Natural killer cell (primary cell): ENCODE data around the gene TJAP1. TPM values are rescaled to one million over a fixed set of nuclear protein-coding genes. Genes with fewer than 3 reads are reported as not detected.
A peak's percentile ranks its signal among the peaks of the same experiment; 100 is the strongest.

Experiments used
- ATAC-seq, 3 donors: fragments of 150-1000 bp in 2 of 3; fragments of 200-7000 bp in 1 of 3; cut with Tn5 transposase; 1 replicate in 1 of 3; 2 replicates in 2 of 3; pipeline ENCODE4 v1.10.0; 2021; ENCODE audit warnings: mild to moderate bottlenecking in 2 of 3, moderate library complexity in 2 of 3
- DNase-seq, 2 donors: peaks; one replicate each; pipeline versions ENCODE4 v3.0.0 to v3.0.0-alpha.2; 2013 to 2021; ENCODE audit warnings: mixed read lengths in 1 of 2
- H3K27ac ChIP-seq: one replicate; pipeline ENCODE4 v1.5.1; 2013; ENCODE audit warnings: mild to moderate bottlenecking, low read length
- H3K27me3 ChIP-seq: one replicate; pipeline ENCODE4 v1.6.1; 2013; ENCODE audit warnings: low read length; ENCODE audit not compliant: control insufficient read depth, insufficient read depth
- H3K36me3 ChIP-seq: one replicate; pipeline ENCODE4 v1.6.1; 2013; ENCODE audit warnings: low read length; ENCODE audit not compliant: control insufficient read depth, insufficient read depth
- H3K4me1 ChIP-seq: one replicate; pipeline ENCODE4 v1.6.1; 2013; ENCODE audit warnings: low read length; ENCODE audit not compliant: control insufficient read depth, insufficient read depth
- H3K4me3 ChIP-seq: one replicate; pipeline ENCODE4 v1.5.1; 2013; ENCODE audit warnings: low read length
- H3K9me3 ChIP-seq: one replicate; pipeline ENCODE4 v1.6.1; 2013; ENCODE audit warnings: low read length; ENCODE audit not compliant: control insufficient read depth, insufficient read depth
- H3K27ac Mint-ChIP-seq, 2 donors: one replicate each; pipeline ENCODE4 v1.8.0; 2022; ENCODE audit warnings: mild to moderate bottlenecking in 2 of 2, mixed read lengths in 2 of 2, moderate library complexity in 1 of 2
- H3K27me3 Mint-ChIP-seq, 2 donors: one replicate each; pipeline ENCODE4 v1.8.0; 2022; ENCODE audit warnings: low read depth in 2 of 2, mixed read lengths in 2 of 2
- H3K36me3 Mint-ChIP-seq: one replicate; pipeline ENCODE4 v1.8.0; 2022; ENCODE audit warnings: mixed read lengths
- H3K4me1 Mint-ChIP-seq, 2 donors: one replicate each; pipeline ENCODE4 v1.8.0; 2022; ENCODE audit warnings: mixed read lengths in 2 of 2
- H3K4me3 Mint-ChIP-seq: one replicate; pipeline ENCODE4 v1.8.0; 2022; ENCODE audit warnings: mild to moderate bottlenecking, moderate library complexity, mixed read lengths
- H3K9me3 Mint-ChIP-seq, 2 donors: one replicate each; pipeline ENCODE4 v1.8.0; 2022; ENCODE audit warnings: mixed read lengths in 2 of 2
- CTCF ChIP-seq: fragments of 200-600 bp; IDR thresholded peaks from one replicate; pipeline ENCODE4 v1.8.0; 2022; ENCODE audit warnings: antibody characterized with exemption
- WGBS: methylation state at CpG from one replicate; pipeline ENCODE4 v1.1.7; 2013; ENCODE audit warnings: missing lambda C conversion rate; ENCODE audit not compliant: insufficient coverage; 5-methylcytosine and 5-hydroxymethylcytosine counted together
- intact Hi-C: fragments of 100-400 bp; cut with micrococcal nuclease; formaldehyde crosslinking; loops from one replicate; pipeline ENCODE4 v1.14.2; 2022
- total RNA-seq, 4 donors: library from RNA; stranded (reverse); fragments of 120-200 nt in 1 of 4; gene quantifications; one replicate each; pipeline versions ENCODE4 v1.2.3 to v1.2.4, GENCODE V29; 2013 to 2022

TJAP1 gene
- total RNA-seq, 3 donors from 2014 or later (not counting 1 experiment from before 2014, with no cell fraction given): 26.7 to 33.8 (median 29.9) TPM

GRCh38 chr6:43451348-43451747 is 26.0 kb upstream of the TJAP1 start:
- H3K27me3 ChIP-seq: peaks cover 2% of the 10 kb centered on the region
- ATAC-seq (no peak), DNase-seq (no peak)
- Mint-ChIP-seq H3K36me3 (no peaks in the 10 kb centered on the region), H3K4me1 (peaks cover 16 to 25% of the 10 kb centered on the region in 2 donors), H3K27ac (no peak overlapping the region), H3K27me3 (peaks cover 0 to 4% of the 10 kb centered on the region in 2 donors), H3K4me3 (no peak overlapping the region), H3K9me3 (no peaks in the 10 kb centered on the region)
- H3K4me1 ChIP-seq: peaks cover 16% of the 10 kb centered on the region
- no peaks in the 10 kb centered on the region for H3K9me3 ChIP-seq
- H3K4me3 ChIP-seq: no peak overlapping the region
- no peak overlapping the region for H3K27ac ChIP-seq
- no CpG with 5 or more reads among the region's 4 CpGs for WGBS
- peaks cover 47% of the 10 kb centered on the region for H3K36me3 ChIP-seq
- intact Hi-C loops: no loop called here
- TF ChIP-seq CTCF: no peak

DNA sequence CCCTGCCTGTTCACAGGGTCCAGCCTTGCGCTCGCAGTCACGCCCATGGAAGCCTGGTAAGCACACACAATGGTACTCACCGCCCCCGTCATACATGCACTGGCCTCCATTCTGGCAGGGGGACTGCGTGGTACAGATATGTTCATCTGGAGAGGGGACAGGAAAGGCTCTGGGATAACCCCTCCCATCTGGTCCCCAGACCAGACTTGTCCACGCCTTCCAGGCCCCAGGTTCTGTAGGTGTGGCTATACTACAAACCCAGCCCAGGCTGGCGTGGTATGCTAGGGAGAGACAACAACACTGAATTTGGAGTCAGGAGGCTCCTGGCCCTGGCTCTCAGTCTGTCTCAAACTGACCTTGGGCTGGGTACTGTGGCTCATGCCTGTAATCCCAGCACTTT is 25.4 kb upstream of the TJAP1 start:
- H3K9me3 ChIP-seq: no peaks in the 10 kb centered on the region
- Mint-ChIP-seq H3K27ac (no peak overlapping the region), H3K27me3 (peaks cover 4 to 8% of the 10 kb centered on the region in 2 donors), H3K4me1 (peaks cover 16 to 28% of the 10 kb centered on the region in 2 donors), H3K9me3 (no peaks in the 10 kb centered on the region), H3K4me3 (no peak overlapping the region), H3K36me3 (no peaks in the 10 kb centered on the region)
- H3K4me3 ChIP-seq: no peak overlapping the region
- 93% methylated on average over 8 of the region's 8 CpGs for WGBS
- intact Hi-C loops: no loop called here
- DNase-seq (no peak), ATAC-seq (no peak)
- no peak overlapping the region for H3K27ac ChIP-seq
- H3K27me3 ChIP-seq: peaks cover 2% of the 10 kb centered on the region
- no peak for TF ChIP-seq CTCF
- H3K4me1 ChIP-seq: peaks cover 16% of the 10 kb centered on the region
- peaks cover 47% of the 10 kb centered on the region for H3K36me3 ChIP-seq

DNA sequence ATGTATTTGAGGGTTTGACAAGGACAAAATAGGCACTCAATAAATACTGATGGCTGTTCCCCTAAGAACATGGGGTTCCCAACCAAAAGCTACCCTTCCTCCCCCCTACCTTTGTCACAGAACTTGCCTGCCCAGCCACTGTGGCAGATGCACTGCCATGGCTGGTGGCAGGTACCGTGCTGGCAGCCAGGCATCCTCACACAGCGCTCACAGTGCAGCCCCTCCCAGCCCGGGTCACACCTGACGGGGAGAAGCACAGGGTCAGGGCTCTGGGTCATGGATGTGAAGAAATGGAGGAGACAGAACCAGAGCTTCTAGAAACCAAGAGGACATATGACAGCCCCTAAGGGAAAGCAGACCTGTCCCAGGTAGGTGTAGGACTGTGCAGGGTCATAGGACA is 24.5 kb upstream of the TJAP1 start:
- H3K36me3 ChIP-seq: peaks cover 38% of the 10 kb centered on the region
- Mint-ChIP-seq H3K9me3 (no peaks in the 10 kb centered on the region), H3K27ac (no peak overlapping the region), H3K36me3 (no peaks in the 10 kb centered on the region), H3K4me3 (peak overlapping the region; percentile 91), H3K4me1 (peaks cover 16 to 25% of the 10 kb centered on the region in 2 donors), H3K27me3 (peaks cover 7 to 8% of the 10 kb centered on the region in 2 donors)
- H3K27me3 ChIP-seq: peaks cover 2% of the 10 kb centered on the region
- DNase-seq (no peak), ATAC-seq (no peak)
- intact Hi-C loops: no loop called here
- TF ChIP-seq CTCF: no peak
- WGBS: 94% methylated on average over 4 of the region's 4 CpGs
- no peaks in the 10 kb centered on the region for H3K9me3 ChIP-seq
- no peak overlapping the region for H3K4me3 ChIP-seq
- H3K27ac ChIP-seq: no peak overlapping the region
- H3K4me1 ChIP-seq: peaks cover 16% of the 10 kb centered on the region

DNA sequence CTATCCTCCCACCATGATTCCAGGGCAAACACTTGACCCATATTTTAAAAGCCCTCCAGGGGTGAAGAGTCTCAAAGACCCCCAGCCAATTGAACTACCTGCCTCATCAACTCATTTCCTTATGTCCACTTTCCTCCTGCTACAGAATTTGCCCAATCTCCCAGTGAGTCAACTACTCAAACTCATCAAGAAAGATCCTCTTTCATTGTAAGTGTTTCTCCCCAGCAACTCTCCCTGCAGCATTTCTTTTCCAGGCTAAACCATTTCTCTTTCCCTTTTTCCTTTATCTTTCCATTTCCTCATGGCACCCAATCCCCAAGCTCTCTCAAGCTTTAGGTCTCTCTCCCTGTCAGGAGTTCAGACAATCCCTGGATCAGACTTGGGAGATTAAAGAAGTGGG is 23.5 kb upstream of the TJAP1 start:
- no peak for ATAC-seq

More for the DNA sequence above, 23.5 kb upstream of the TJAP1 start:
- Mint-ChIP-seq H3K4me1 (peaks cover 16 to 25% of the 10 kb centered on the region in 2 donors), H3K4me3 (peak overlapping the region; percentile 91), H3K27me3 (peaks cover 7 to 8% of the 10 kb centered on the region in 2 donors), H3K27ac (peak overlapping the region in 1 of 2 donors; percentile 78), H3K36me3 (no peaks in the 10 kb centered on the region), H3K9me3 (no peaks in the 10 kb centered on the region)
- Histone ChIP-seq H3K4me1 (peaks cover 16% of the 10 kb centered on the region), H3K27me3 (peaks cover 2% of the 10 kb centered on the region), H3K9me3 (no peaks in the 10 kb centered on the region), H3K4me3 (no peak overlapping the region), H3K27ac (no peak overlapping the region), H3K36me3 (peaks cover 31% of the 10 kb centered on the region)
- no peak for DNase-seq
- TF ChIP-seq CTCF: no peak
- intact Hi-C loops: loop anchor here (2.0 kb wide), 1 partner anchor 27 kb away; the partner anchor contains the start of gene ABCC10
